Aorta (tissue), 5 donors: ENCODE measurements around the gene GRN. TPM values are rescaled to one million over a fixed set of nuclear protein-coding genes. Genes with fewer than 3 reads are reported as not detected.

Experiments used
- ATAC-seq: fragments of 200-7000 bp; cut with Tn5 transposase; one replicate; pipeline ENCODE4 v1.9.1; 2022; ENCODE audit warnings: moderate library complexity; ENCODE audit not compliant: low FRiP score
- DNase-seq, 2 donors: peaks; one replicate each; pipeline ENCODE4 v3.0.0-alpha.2; 2020
- H3K27ac ChIP-seq, 2 donors: one replicate each; pipeline ENCODE4 v1.5.1; 2013; ENCODE audit warnings: low read length in 2 of 2, mild to moderate bottlenecking in 2 of 2, moderate library complexity in 2 of 2, control low read depth in 1 of 2, inconsistent platforms in 1 of 2, low read depth in 1 of 2
- H3K27me3 ChIP-seq, 2 donors: one replicate each; pipeline ENCODE4 v1.6.1; 2013; ENCODE audit warnings: control low read depth in 1 of 2, low read length in 1 of 2, mild to moderate bottlenecking in 1 of 2, moderate library complexity in 1 of 2; ENCODE audit not compliant: insufficient read depth in 2 of 2, control insufficient read depth in 1 of 2
- H3K36me3 ChIP-seq, 2 donors: one replicate each; pipeline ENCODE4 v1.6.1; 2013; ENCODE audit warnings: control low read depth in 1 of 2, low read length in 1 of 2, mild to moderate bottlenecking in 1 of 2; ENCODE audit not compliant: insufficient read depth in 2 of 2, control insufficient read depth in 1 of 2
- H3K4me1 ChIP-seq, 2 donors: one replicate each; pipeline ENCODE4 v1.6.1; 2013; ENCODE audit warnings: low read length in 2 of 2, control low read depth in 1 of 2, mild to moderate bottlenecking in 1 of 2, moderate library complexity in 1 of 2; ENCODE audit not compliant: insufficient read depth in 2 of 2, control insufficient read depth in 1 of 2
- H3K4me3 ChIP-seq, 2 donors: one replicate each; pipeline ENCODE4 v1.5.1; 2013; ENCODE audit warnings: low read length in 2 of 2, control low read depth in 1 of 2, mild to moderate bottlenecking in 1 of 2
- H3K9me3 ChIP-seq: one replicate; pipeline ENCODE4 v1.6.1; 2013; ENCODE audit warnings: mild to moderate bottlenecking, low read length; ENCODE audit not compliant: control insufficient read depth
- WGBS, 2 donors: extraction: QIAGEN DNeasy Blood & Tissue Kit; methylation state at CpG; one replicate each; pipeline ENCODE4 v1.1.7; 2013; 5-methylcytosine and 5-hydroxymethylcytosine counted together
- intact Hi-C, 2 donors: fragments of 100-400 bp; cut with DNase I; formaldehyde crosslinking; loops; one replicate each; pipeline versions ENCODE4 v1.14.2 to v1.15.0; 2022
- polyA plus RNA-seq, 2 donors: library from polyadenylated mRNA; stranded (reverse); fragments of 200-250 nt; gene quantifications; one replicate each; pipeline ENCODE4 v1.2.3, GENCODE V29; 2013
- total RNA-seq, 2 donors: library from RNA; stranded (reverse); fragmentation: NEBNext Ultra II Directional; extraction: Animal tissue kit (Norgen Biotek cat#: 25700); gene quantifications; one replicate each; pipeline ENCODE4 v1.2.1, GENCODE V29; 2021
- donor health status: healthy with polysubstance abuse.
- donor health status: Bipolar disorder and iron deficiency.
- donor health status: DM: no; HTN: no; CAD: no.
- donor health status: DM: no; HTN: no; CAD: no.
- donor health status: DM: yes; HTN: yes; CAD: no.

The GRN gene
- total and polyA plus RNA-seq, 4 donors, result 125 to 248 (median 154) TPM

DNA sequence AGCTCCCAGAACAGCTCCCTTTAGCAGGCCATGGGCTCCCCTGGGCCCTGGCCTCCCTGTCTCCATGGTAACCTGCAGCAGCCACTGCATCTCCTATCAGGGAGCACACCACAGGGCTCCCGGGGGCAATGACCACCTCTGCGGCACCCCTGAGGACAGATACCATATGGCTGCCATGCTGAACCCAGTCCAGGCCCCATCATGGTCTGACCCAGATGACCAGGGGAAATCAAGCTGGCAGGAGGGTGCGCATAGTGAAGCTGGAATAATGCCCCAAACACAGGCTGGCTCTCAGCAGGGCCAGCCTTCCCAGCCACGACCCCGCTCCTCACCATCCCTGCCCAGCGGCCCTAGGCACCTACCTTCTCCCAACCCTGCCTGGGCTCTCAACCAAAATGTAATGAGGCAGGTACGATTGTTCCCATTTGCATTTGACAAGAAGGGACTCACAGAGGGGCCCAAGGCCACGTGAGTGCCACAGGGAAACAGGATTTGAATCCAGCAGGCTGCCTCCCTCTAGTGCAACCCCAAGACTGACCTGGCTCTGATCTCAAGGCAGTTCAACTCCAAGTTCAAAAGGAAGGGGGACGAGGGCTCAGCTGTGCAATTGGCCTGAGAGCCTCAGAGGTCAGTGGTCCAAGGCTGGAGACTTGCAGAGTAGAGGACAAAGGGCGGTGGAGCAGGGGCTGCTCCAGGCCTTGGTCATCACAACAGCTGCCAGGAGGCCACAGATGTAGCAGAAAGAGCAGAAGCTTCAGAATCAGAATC is 34.3 kb upstream of the GRN start:
- DNase-seq (peak in 1 of 2 donors; percentile 11), ATAC-seq (no peak)
- H3K36me3 ChIP-seq, result no peaks in the 10 kb centered on the region
- H3K27ac ChIP-seq, result no peak overlapping the region
- WGBS, 2 donors, result 73 to 74% methylated on average over 10 of the region's 10 CpGs
- no peak overlapping the region for H3K4me3 ChIP-seq
- intact Hi-C loops, result no loop called here
- H3K9me3 ChIP-seq, result no peaks in the 10 kb centered on the region
- H3K27me3 ChIP-seq, result peaks cover 0 to under 1% of the 10 kb centered on the region in 2 donors
- no peaks in the 10 kb centered on the region for H3K4me1 ChIP-seq

DNA sequence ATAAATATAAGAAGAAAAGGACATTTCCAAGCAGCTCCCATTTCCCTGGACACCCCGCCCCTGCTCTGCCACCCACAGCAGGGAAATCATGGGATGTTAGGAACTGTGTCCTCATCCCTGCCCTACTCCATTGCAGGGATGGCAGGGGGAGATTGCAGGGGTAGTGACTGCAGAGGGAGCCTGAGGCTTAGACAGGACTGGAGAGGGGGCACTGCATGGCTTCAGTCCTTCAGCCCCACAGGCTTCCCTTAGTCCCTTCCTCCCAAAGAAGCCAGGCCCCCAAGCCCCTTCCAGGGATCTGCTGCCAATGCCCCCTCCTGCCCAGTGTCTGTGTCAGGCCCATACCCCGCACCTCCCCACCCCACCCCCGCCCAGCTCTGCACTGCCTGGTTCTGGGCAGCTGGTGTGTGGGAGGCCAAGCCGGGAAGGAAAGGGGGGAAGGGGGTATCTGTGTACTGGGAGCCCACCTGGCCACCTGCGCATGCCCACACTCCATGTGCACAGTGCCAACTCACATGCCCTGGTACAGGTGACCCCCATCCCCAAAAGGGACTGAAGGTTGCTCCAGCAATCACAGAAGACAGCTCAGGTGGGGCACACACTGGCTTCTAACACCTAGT is 33.4 kb upstream of the GRN start:
- intact Hi-C loops, result no loop called here
- DNase-seq, result no peak

DNA sequence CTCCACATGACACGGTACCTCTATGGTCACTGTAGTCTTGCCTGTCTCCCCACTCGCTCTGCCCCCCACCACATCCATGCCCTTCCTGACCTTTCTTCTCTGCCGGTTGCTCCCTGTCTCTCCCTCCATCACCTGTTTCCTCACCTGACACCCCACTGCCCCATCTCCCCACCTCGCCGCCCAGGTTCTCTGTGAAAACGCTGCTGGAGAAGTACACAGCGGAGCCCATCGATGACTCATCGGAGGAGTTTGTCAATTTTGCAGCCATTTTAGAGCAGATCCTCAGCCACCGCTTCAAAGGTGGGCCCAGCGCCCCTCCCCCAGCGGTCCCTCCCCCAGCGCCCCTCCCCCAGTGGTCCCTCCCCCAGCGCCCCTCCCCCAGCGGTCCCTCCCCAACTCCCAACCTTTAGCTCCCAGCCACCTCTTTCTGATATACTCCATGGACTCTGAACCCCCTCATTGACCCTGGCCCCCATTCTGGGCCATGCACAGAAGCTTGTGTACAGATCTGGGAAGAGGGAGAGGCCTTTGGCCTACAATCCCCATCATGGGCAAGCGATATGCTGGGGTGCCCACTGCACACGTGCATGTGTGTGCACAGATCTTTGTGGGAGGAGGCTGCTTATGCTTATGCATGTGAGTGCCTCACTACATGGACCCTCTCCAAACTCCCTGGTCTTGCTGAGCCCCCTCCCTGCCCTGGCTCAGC is 32.6 kb upstream of the GRN start:
- Histone ChIP-seq H3K4me3 (no peak overlapping the region), H3K9me3 (no peaks in the 10 kb centered on the region), H3K27ac (no peak overlapping the region), H3K27me3 (peaks cover 0 to 1% of the 10 kb centered on the region in 2 donors), H3K4me1 (no peaks in the 10 kb centered on the region), H3K36me3 (no peaks in the 10 kb centered on the region)
- ATAC-seq, result no peak
- intact Hi-C loops, result no loop called here
- WGBS, 2 donors, result 65 to 72% methylated on average over 15 to 17 of the region's 17 CpGs
- no peak for DNase-seq

More for the DNA sequence above, 33.4 kb upstream of the GRN start:
- Histone ChIP-seq H3K27ac (no peak overlapping the region), H3K9me3 (no peaks in the 10 kb centered on the region), H3K4me3 (no peak overlapping the region), H3K36me3 (no peaks in the 10 kb centered on the region), H3K4me1 (no peaks in the 10 kb centered on the region), H3K27me3 (peaks cover 0 to 1% of the 10 kb centered on the region in 2 donors)
- WGBS, 2 donors, result 71 to 95% methylated on average over 2 to 5 of the region's 5 CpGs
- no peak for ATAC-seq

DNA sequence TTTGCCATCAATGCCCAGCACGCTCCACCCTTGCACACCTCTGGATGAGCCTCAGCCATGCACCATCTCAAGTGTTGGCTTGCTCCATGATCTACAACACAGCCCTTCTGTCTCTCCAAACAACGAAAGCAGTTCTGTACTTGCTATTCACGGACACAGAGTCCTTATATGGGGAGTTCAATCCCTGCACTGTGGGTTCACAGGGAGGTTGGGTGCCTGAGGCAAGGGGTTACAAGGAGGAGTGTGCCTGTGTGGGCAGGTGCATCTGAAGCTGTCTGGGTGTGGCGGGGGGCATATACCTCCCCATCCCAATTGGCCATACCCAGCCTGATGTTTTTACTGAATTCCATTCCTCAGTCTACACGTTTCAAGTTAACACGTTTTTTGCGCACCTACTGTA is 31.1 kb upstream of the GRN start:
- Histone ChIP-seq H3K4me3 (no peak overlapping the region), H3K27me3 (peaks cover 0 to 1% of the 10 kb centered on the region in 2 donors), H3K9me3 (no peaks in the 10 kb centered on the region), H3K4me1 (no peaks in the 10 kb centered on the region), H3K27ac (no peak overlapping the region), H3K36me3 (no peaks in the 10 kb centered on the region)
- WGBS, 2 donors, result 73 to 75% methylated on average over 7 of the region's 7 CpGs
- intact Hi-C loops, result no loop called here
- ATAC-seq (no peak), DNase-seq (no peak)

DNA sequence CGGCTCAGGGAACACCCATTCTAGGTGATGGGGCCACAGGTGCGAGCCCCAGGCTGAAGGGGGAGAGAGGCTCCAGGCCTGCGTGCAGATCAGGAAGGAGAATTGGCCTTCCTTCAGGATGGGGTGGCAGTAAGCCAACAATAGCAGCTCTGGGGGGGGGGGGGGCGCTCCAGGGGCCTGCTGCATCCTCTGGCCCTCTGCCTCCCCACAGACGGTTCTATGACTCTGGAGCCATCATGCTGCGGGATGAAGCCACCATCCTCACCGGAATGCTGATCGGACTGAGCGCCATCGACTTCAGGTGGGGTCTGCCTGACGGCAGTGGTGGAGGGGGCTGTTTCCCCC is 30.6 kb upstream of the GRN start:
- Histone ChIP-seq H3K9me3 (no peaks in the 10 kb centered on the region), H3K36me3 (no peaks in the 10 kb centered on the region), H3K4me1 (no peaks in the 10 kb centered on the region), H3K27me3 (peaks cover 0 to 1% of the 10 kb centered on the region in 2 donors), H3K27ac (no peak overlapping the region), H3K4me3 (no peak overlapping the region)
- WGBS, 2 donors, result 17 to 25% methylated on average over 10 to 11 of the region's 11 CpGs
- ATAC-seq (no peak), DNase-seq (no peak)
- intact Hi-C loops, result no loop called here

DNA sequence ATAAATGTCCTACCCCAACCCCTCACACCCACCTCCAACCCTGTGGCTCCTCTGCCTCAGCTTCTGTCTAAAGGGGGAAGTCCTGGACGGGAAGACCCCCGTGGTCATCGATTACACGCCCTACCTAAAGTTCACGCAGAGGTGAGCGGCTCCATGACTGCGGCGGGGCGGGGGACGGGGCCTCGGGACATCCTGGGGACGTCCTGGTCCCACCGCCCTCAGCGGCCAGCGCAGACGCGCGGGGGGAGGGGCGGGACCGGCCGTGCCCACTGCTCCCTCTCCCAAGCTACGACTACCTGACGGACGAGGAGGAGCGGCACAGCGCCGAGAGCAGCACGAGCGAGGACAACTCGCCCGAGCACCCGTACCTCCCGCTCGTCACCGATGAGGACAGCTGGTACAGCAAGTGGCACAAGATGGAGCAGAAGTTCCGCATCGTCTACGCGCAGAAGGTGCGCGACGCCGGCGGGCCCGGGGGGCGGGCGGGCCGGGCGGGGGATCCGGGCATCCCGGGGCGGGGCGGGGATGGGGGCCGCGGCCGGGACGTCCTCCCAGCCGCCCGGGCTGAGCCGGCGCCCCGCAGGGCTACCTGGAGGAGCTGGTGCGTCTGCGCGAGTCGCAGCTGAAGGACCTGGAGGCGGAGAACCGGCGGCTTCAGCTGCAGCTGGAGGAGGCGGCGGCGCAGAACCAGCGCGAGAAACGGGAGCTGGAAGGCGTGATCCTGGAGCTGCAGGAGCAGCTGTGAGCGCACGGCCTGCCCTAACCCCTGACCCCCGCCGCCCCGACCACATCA is 30.0 kb upstream of the GRN start:
- Histone ChIP-seq H3K4me3 (peak overlapping the region; percentile 1 to 12), H3K27me3 (peaks cover 0 to 1% of the 10 kb centered on the region in 2 donors), H3K27ac (no peak overlapping the region), H3K36me3 (no peaks in the 10 kb centered on the region), H3K9me3 (no peaks in the 10 kb centered on the region), H3K4me1 (no peaks in the 10 kb centered on the region)
- DNase-seq (no peak), ATAC-seq (no peak)
- WGBS, 2 donors, result 1% methylated on average over 62 to 81 of the region's 81 CpGs
- intact Hi-C loops, result no loop called here

DNA sequence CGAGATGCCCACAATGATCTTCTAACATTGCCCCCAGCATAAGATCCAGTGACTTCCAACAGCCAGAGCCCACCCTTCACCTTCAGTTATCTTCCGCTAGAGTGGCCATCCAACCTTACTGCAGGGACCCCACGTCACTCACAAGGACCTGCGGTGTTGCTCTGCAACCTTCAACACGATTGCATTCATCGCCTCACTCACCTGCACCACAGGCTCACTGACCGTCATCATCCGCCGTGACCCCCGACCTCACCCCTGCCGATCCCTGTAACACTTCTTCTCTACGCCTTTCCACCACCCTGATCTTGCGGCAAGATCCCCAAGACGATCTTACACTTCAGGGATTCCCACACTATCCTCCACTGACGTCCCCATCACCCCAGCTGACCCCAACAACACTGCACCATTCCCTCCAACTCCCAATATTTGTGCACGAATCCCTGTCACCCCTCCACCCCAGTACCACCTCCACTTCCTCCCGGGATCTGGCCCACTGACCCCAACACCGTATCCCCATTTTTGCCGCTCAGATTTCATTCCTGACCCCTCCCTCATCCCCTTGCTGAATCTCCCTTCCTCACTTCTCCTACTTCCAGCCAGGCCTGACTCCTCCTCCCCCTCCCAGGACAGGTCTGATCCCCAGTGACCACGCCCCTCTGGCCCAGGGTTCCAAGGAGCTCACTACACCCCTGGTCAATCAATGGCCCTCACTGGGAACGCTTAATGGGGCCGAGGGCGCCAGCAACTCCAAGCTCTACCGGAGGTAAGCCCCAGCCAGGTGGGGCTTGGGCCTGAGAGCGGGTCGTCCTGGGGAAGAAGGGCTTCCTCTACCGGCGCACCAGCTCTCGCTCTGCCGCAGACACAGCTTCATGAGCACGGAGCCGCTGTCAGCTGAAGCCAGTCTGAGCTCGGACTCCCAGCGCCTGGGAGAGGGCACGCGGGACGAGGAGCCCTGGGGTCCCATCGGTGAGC is 29.1 kb upstream of the GRN start:
- intact Hi-C loops, result no loop called here
- H3K4me1 ChIP-seq, result no peaks in the 10 kb centered on the region
- ATAC-seq, result no peak
- H3K27ac ChIP-seq, result no peak overlapping the region
- H3K9me3 ChIP-seq, result no peaks in the 10 kb centered on the region
- peaks cover 0 to under 1% of the 10 kb centered on the region in 2 donors for H3K36me3 ChIP-seq
- peaks cover 0 to 1% of the 10 kb centered on the region in 2 donors for H3K27me3 ChIP-seq
- peak in 1 of 2 donors; percentile 12 for DNase-seq
- 5% methylated on average over 38 of the region's 38 CpGs for WGBS, 2 donors
- no peak overlapping the region for H3K4me3 ChIP-seq
